ENCODE measurements around the gene SUMO3.

- TF ChIP-seq, protein P1, sequence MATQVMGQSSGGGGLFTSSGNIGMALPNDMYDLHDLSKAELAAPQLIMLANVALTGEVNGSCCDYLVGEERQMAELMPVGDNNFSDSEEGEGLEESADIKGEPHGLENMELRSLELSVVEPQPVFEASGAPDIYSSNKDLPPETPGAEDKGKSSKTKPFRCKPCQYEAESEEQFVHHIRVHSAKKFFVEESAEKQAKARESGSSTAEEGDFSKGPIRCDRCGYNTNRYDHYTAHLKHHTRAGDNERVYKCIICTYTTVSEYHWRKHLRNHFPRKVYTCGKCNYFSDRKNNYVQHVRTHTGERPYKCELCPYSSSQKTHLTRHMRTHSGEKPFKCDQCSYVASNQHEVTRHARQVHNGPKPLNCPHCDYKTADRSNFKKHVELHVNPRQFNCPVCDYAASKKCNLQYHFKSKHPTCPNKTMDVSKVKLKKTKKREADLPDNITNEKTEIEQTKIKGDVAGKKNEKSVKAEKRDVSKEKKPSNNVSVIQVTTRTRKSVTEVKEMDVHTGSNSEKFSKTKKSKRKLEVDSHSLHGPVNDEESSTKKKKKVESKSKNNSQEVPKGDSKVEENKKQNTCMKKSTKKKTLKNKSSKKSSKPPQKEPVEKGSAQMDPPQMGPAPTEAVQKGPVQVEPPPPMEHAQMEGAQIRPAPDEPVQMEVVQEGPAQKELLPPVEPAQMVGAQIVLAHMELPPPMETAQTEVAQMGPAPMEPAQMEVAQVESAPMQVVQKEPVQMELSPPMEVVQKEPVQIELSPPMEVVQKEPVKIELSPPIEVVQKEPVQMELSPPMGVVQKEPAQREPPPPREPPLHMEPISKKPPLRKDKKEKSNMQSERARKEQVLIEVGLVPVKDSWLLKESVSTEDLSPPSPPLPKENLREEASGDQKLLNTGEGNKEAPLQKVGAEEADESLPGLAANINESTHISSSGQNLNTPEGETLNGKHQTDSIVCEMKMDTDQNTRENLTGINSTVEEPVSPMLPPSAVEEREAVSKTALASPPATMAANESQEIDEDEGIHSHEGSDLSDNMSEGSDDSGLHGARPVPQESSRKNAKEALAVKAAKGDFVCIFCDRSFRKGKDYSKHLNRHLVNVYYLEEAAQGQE (IDR thresholded peaks at IDR 0.05): no peak
- TF ChIP-seq SP1 (IDR thresholded peaks at IDR 0.05) (no peak), CTCF (IDR thresholded peaks at IDR 0.05; ENCODE audit: low read depth, low read length, missing input control) (no peak), RAD21 (IDR thresholded peaks at IDR 0.05) (no peak), FOXA1 (IDR thresholded peaks at IDR 0.05) (no peak), HNF4A (conservative IDR thresholded peaks at IDR 0.05) (no peak), GABPA (IDR thresholded peaks at IDR 0.05 in 1 of 2, conservative IDR thresholded peaks at IDR 0.05 in 1 of 2) (no peak), YY1 (IDR thresholded peaks at IDR 0.05) (no peak)
Measured at GRCh38 chr21:44856131-44856530, 38.3 kb upstream of the SUMO3 start.
